Neural progenitor cell (in vitro differentiated cells): Measurements from ENCODE around the gene GOLGA6D. TPM values are rescaled to one million over a fixed set of nuclear protein-coding genes. Genes with fewer than 3 reads are reported as not detected.
"Not testable (repeated sequence)": the region's sequence is repeated elsewhere in the genome, so short reads cannot be mapped to it uniquely, and the experiment has no call there.

Experiments
- DNase-seq: peaks from one replicate; pipeline ENCODE4 v3.0.0-alpha.2; 2016; ENCODE audit warnings: low spot score
- H2AFZ ChIP-seq: fragments of 200-600 bp; sonication (generic); replicated peaks from 2 replicates; pipeline ENCODE4 v1.6.1; 2016; ENCODE audit warnings: antibody characterized with exemption
- H3F3A ChIP-seq: fragments of 200-600 bp; sonication (generic); 2 replicates; pipeline ENCODE4 v1.6.1; 2016; ENCODE audit warnings: antibody characterized with exemption, low read depth
- H3K27ac ChIP-seq: fragments of 200-600 bp; sonication (generic); 2 replicates; pipeline ENCODE4 v1.5.1; 2016; ENCODE audit warnings: mild to moderate bottlenecking
- H3K27me3 ChIP-seq: fragments of 200-600 bp; sonication (generic); 2 replicates; pipeline ENCODE4 v1.6.1; 2016; ENCODE audit warnings: mild to moderate bottlenecking, moderate library complexity
- H3K36me3 ChIP-seq: fragments of 200-600 bp; sonication (generic); 2 replicates; pipeline ENCODE4 v1.5.1; 2016
- H3K4me1 ChIP-seq: fragments of 200-600 bp; sonication (generic); 2 replicates; pipeline ENCODE4 v1.6.1; 2016; ENCODE audit warnings: mixed run types
- H3K4me2 ChIP-seq: fragments of 200-600 bp; sonication (generic); 2 replicates; pipeline ENCODE4 v1.6.1; 2016
- H3K4me3 ChIP-seq: fragments of 200-600 bp; sonication (generic); 2 replicates; pipeline ENCODE4 v1.5.1; 2016
- H3K79me2 ChIP-seq: fragments of 200-600 bp; sonication (generic); 2 replicates; pipeline ENCODE4 v1.6.1; 2016; ENCODE audit warnings: low read depth
- H3K9ac ChIP-seq: fragments of 200-600 bp; sonication (generic); 2 replicates; pipeline ENCODE4 v1.6.1; 2016
- H3K9me3 ChIP-seq: fragments of 200-600 bp; sonication (generic); 2 replicates; pipeline ENCODE4 v1.5.1; 2016; ENCODE audit warnings: low read depth
- H4K20me1 ChIP-seq: fragments of 200-600 bp; sonication (generic); 2 replicates; pipeline ENCODE4 v1.6.1; 2016; ENCODE audit warnings: low read depth
- H3K27ac Mint-ChIP-seq: 3 replicates; pipeline ENCODE4 v1.8.0; 2021; ENCODE audit warnings: mixed read lengths
- H3K27me3 Mint-ChIP-seq: 2 replicates; pipeline ENCODE4 v1.8.0; 2022; ENCODE audit warnings: low read depth, mild to moderate bottlenecking, inconsistent platforms, moderate library complexity, mixed read lengths; ENCODE audit not compliant: insufficient read depth
- H3K36me3 Mint-ChIP-seq: 3 replicates; pipeline ENCODE4 v1.8.0; 2021; ENCODE audit warnings: mixed read lengths
- H3K4me1 Mint-ChIP-seq: 3 replicates; pipeline ENCODE4 v1.8.0; 2021; ENCODE audit warnings: mixed read lengths
- H3K4me3 Mint-ChIP-seq: 3 replicates; pipeline ENCODE4 v1.8.0; 2021; ENCODE audit warnings: mild to moderate bottlenecking, moderate library complexity, mixed read lengths
- H3K9me3 Mint-ChIP-seq: 3 replicates; pipeline ENCODE4 v1.8.0; 2020; ENCODE audit warnings: mixed read lengths
- CTCF ChIP-seq: fragments of 200-600 bp; sonication (generic); IDR thresholded peaks from 2 replicates; pipeline ENCODE4 v1.5.1; 2017; ENCODE audit warnings: antibody characterized with exemption, mild to moderate bottlenecking
- EZH2 ChIP-seq: fragments of 200-600 bp; sonication (generic); IDR thresholded peaks from 2 replicates; pipeline ENCODE4 v1.6.1; 2017; ENCODE audit warnings: antibody characterized with exemption, mild to moderate bottlenecking, moderate library complexity
- EZH2phosphoT487 ChIP-seq: fragments of 200-600 bp; sonication (generic); IDR thresholded peaks from 2 replicates; pipeline ENCODE4 v1.6.1; 2017; ENCODE audit warnings: antibody characterized with exemption
- total RNA-seq: library from RNA; depleted of rRNA; stranded (reverse); fragments of >200 nt; gene quantifications from 2 replicates; pipeline ENCODE4 v1.2.3, GENCODE V29; 2015; ENCODE audit warnings: low replicate concordance

GOLGA6D gene
- total RNA-seq, 1 donor from 2014 or later = not detected

DNA sequence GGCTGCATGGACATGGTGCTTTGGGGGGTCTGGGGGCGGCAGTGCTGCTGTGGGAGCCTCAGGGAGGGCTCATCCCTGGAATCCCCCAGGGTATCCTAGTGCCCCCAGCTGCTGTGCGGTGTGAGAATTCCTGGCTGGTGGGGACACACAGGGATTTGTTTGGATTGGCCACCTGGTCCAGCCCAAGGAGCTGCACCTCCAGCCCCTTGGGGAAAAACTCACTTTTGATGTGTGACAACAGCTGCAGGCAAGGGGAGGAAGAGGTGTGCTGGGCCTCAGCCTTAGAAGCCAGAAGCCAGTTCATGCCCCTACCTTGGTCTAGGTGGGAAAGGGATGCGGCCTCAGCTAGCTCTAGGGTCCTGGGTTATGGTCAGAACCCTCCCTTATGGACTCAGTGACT lies 44.9 kb downstream of the GOLGA6D start:
- no peaks in the 10 kb centered on the region for H3K36me3 Mint-ChIP-seq
- no peak for DNase-seq
- TF ChIP-seq EZH2phosphoT487 (no peak), EZH2 (no peak), CTCF (no peak)
- H3K36me3 ChIP-seq = no peaks in the 10 kb centered on the region
- no peak overlapping the region for H3K27ac ChIP-seq
- no peaks in the 10 kb centered on the region for H3K4me1 Mint-ChIP-seq
- no peaks in the 10 kb centered on the region for H3K79me2 ChIP-seq
- no peaks in the 10 kb centered on the region for H3K27me3 ChIP-seq
- no peaks in the 10 kb centered on the region for H3K9me3 ChIP-seq
- no peaks in the 10 kb centered on the region for H4K20me1 ChIP-seq
- no peaks in the 10 kb centered on the region for H3F3A ChIP-seq
- H3K9ac ChIP-seq = no peak overlapping the region
- H3K27ac Mint-ChIP-seq = no peak overlapping the region
- no peak overlapping the region for H2AFZ ChIP-seq
- H3K4me2 ChIP-seq = no peak overlapping the region
- no peak overlapping the region for H3K4me3 ChIP-seq
- H3K4me1 ChIP-seq = no peaks in the 10 kb centered on the region
- H3K27me3 Mint-ChIP-seq = peaks cover 6% of the 10 kb centered on the region
- H3K9me3 Mint-ChIP-seq = no peaks in the 10 kb centered on the region
- H3K4me3 Mint-ChIP-seq = no peak overlapping the region

DNA sequence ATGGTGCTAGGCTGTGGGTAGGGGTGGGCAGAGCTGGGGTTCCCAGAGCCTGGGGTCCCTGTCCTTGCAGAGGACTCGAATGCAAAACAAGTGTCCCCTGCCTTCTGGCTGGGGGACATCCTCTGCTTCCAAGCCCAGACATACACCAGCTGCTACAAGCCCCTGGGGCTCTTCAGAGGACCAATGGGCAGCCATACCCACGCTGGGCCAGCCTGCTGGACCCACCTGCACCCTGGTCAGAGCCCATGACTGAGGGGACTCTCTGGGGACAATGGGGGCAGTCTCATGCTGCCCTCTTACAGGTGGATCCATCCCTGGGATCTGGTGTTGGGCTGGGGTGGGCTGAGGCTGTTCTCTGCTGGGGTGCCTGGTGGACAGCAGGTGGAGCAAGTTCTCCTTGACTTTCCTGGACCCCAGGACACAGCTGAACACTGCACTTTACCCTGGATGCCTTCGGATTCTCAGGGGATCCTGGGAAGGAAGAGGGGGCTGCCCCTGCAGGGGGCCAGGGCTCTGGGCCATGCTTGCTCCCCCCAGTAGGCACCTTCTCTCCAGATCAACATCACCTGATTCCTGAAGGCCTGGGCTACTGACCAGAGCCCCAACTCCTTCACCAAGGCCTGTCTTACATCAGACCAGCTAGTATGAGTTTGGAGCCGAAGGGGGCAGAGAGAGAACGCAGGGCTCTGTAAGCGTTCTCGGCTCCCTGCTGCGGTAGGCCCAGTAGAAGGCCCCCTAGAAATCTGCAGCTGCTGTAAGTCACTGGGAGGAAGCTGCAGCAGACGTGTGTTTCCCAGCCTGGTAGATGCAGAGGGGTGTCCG lies 46.1 kb downstream of the GOLGA6D start:
- no peak overlapping the region for H3K27ac ChIP-seq
- Mint-ChIP-seq H3K9me3 (no peaks in the 10 kb centered on the region), H3K27me3 (peaks cover 6% of the 10 kb centered on the region)

DNA sequence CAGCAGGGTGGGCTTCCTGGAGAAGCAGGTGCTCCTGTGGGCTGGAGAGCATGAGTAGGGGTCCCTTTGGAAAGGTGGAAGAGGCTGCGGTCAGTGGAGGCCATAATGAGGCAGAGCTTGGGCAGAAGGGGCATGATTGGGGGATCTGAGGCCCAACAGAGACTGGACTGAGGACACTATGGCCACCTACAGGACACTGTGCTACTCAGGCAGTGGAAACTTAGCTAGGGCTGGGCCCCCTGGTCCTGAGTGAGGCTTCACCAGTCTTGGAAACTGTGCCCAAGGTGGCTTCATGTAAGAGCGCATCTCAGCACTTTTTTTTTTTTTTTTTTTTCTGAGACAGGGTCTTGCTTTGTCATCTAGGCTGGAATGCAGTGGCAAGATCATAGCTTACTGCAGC lies 46.9 kb downstream of the GOLGA6D start:
- H3K27ac Mint-ChIP-seq = no peak overlapping the region
- H3K4me1 Mint-ChIP-seq = no peaks in the 10 kb centered on the region
- H3K27ac ChIP-seq = no peak overlapping the region
- H3K27me3 Mint-ChIP-seq = peaks cover 8% of the 10 kb centered on the region
- H3K4me3 ChIP-seq = no peak overlapping the region
- H3K4me1 ChIP-seq = no peaks in the 10 kb centered on the region
- H4K20me1 ChIP-seq = no peaks in the 10 kb centered on the region
- no peak overlapping the region for H3K4me3 Mint-ChIP-seq
- no peaks in the 10 kb centered on the region for H3K36me3 Mint-ChIP-seq
- TF ChIP-seq CTCF (no peak), EZH2phosphoT487 (no peak), EZH2 (no peak)
- H3F3A ChIP-seq = no peaks in the 10 kb centered on the region
- no peaks in the 10 kb centered on the region for H3K9me3 ChIP-seq
- no peaks in the 10 kb centered on the region for H3K36me3 ChIP-seq
- no peaks in the 10 kb centered on the region for H3K79me2 ChIP-seq
- no peak for DNase-seq
- no peak overlapping the region for H3K4me2 ChIP-seq
- no peak overlapping the region for H3K9ac ChIP-seq
- H2AFZ ChIP-seq = no peak overlapping the region
- no peaks in the 10 kb centered on the region for H3K27me3 ChIP-seq
- H3K9me3 Mint-ChIP-seq = no peaks in the 10 kb centered on the region

More for the DNA sequence above, 46.1 kb downstream of the GOLGA6D start:
- Mint-ChIP-seq H3K27ac (no peak overlapping the region), H3K36me3 (no peaks in the 10 kb centered on the region), H3K4me1 (no peaks in the 10 kb centered on the region), H3K4me3 (no peak overlapping the region)
- Histone ChIP-seq H3K36me3 (no peaks in the 10 kb centered on the region), H3K4me2 (no peak overlapping the region), H2AFZ (no peak overlapping the region), H3F3A (no peaks in the 10 kb centered on the region), H3K4me1 (no peaks in the 10 kb centered on the region), H3K27me3 (no peaks in the 10 kb centered on the region), H4K20me1 (no peaks in the 10 kb centered on the region), H3K79me2 (no peaks in the 10 kb centered on the region), H3K4me3 (no peak overlapping the region), H3K9ac (no peak overlapping the region), H3K9me3 (no peaks in the 10 kb centered on the region)
- no peak for DNase-seq
- TF ChIP-seq EZH2phosphoT487 = no peak
- TF ChIP-seq EZH2 = no peak
- TF ChIP-seq CTCF = no peak

GRCh38 chr15:75332093-75332492 lies 49.5 kb downstream of the GOLGA6D start:
- H3K9me3 ChIP-seq, H3F3A ChIP-seq, H3K4me3 ChIP-seq, H3K4me2 ChIP-seq, H3K9me3 Mint-ChIP-seq, H3K27ac Mint-ChIP-seq, H3K27ac ChIP-seq, H3K4me1 ChIP-seq, DNase-seq, H3K36me3 Mint-ChIP-seq, H3K36me3 ChIP-seq, H3K9ac ChIP-seq, H2AFZ ChIP-seq, H3K4me3 Mint-ChIP-seq, H3K27me3 ChIP-seq, H4K20me1 ChIP-seq: not testable (repeated sequence)
- peaks cover 11% of the 10 kb centered on the region for H3K79me2 ChIP-seq
- Mint-ChIP-seq H3K4me1 (peaks cover 17% of the 10 kb centered on the region), H3K27me3 (peaks cover 17% of the 10 kb centered on the region)

GRCh38 chr15:75333654-75334419 lies 51.2 kb downstream of the GOLGA6D start:
- H3K9me3 Mint-ChIP-seq, H2AFZ ChIP-seq, H3K27ac Mint-ChIP-seq: not testable (repeated sequence)

More at GRCh38 chr15:75333654-75334419, 51.2 kb downstream of the GOLGA6D start:
- peaks cover 14% of the 10 kb centered on the region for H3K79me2 ChIP-seq
- H3K4me2 ChIP-seq, H3K27ac ChIP-seq, H3K4me3 ChIP-seq, H3K4me1 ChIP-seq, H3K36me3 ChIP-seq, H3K27me3 ChIP-seq, H3F3A ChIP-seq, H3K9ac ChIP-seq, DNase-seq, H4K20me1 ChIP-seq, H3K36me3 Mint-ChIP-seq, H3K9me3 ChIP-seq: not testable (repeated sequence)
- peaks cover 14% of the 10 kb centered on the region for H3K27me3 Mint-ChIP-seq
- peaks cover 17% of the 10 kb centered on the region for H3K4me1 Mint-ChIP-seq
- H3K4me3 Mint-ChIP-seq = peak overlapping the region; percentile 21
